ENCODE results near the gene CACNA1G.

The CACNA1G gene

GRCh38 chr17:50536683-50537646 lies 23.6 kb upstream of the CACNA1G start:
- Histone ChIP-seq H3K9me3 (ENCODE audit: low read length) (no peaks in the 10 kb centered on the region), H3F3A (ENCODE audit: insufficient read depth, low read length) (no peaks in the 10 kb centered on the region), H3K36me3 (ENCODE audit: insufficient read depth, low read length) (no peaks in the 10 kb centered on the region), H3K4me2 (ENCODE audit: low read length) (no peak overlapping the region), H2AFZ (ENCODE audit: low read length) (no peak overlapping the region), H3K9me2 (ENCODE audit: low read depth, low read length) (no peaks in the 10 kb centered on the region), H3K79me2 (ENCODE audit: insufficient read depth, low read length) (no peaks in the 10 kb centered on the region), H4K20me1 (ENCODE audit: insufficient read depth, low read length) (no peaks in the 10 kb centered on the region), H3K27ac (ENCODE audit: low read depth, low read length, poor library complexity, severe bottlenecking) (no peak overlapping the region), H3K27me3 (ENCODE audit: insufficient read depth, low read length) (peaks cover 8% of the 10 kb centered on the region; the same call in 1 of the 2 replicates), H3K9ac (ENCODE audit: low read length) (no peak overlapping the region), H3K4me3 (ENCODE audit: low read depth, low read length, poor library complexity, severe bottlenecking) (no peak overlapping the region), H3K4me1 (ENCODE audit: insufficient read depth, low read length, severe bottlenecking) (peaks cover 4% of the 10 kb centered on the region)
- TF ChIP-seq CTCF (IDR thresholded peaks at IDR 0.05; ENCODE audit: low read length) (no peak), EZH2 (IDR thresholded peaks at IDR 0.05; ENCODE audit: borderline replicate concordance, low read length) (no peak)

GRCh38 chr17:50537721-50538548 lies 22.6 kb upstream of the CACNA1G start:
- Histone ChIP-seq H3K27ac (ENCODE audit: low read depth, low read length, poor library complexity, severe bottlenecking) (no peak overlapping the region), H4K20me1 (ENCODE audit: insufficient read depth, low read length) (no peaks in the 10 kb centered on the region), H3K4me2 (ENCODE audit: low read length) (no peak overlapping the region), H3K4me3 (ENCODE audit: low read depth, low read length, poor library complexity, severe bottlenecking) (no peak overlapping the region), H3K79me2 (ENCODE audit: insufficient read depth, low read length) (no peaks in the 10 kb centered on the region), H2AFZ (ENCODE audit: low read length) (no peak overlapping the region), H3K27me3 (ENCODE audit: insufficient read depth, low read length) (peaks cover 8% of the 10 kb centered on the region; the same call in 1 of the 2 replicates), H3K9ac (ENCODE audit: low read length) (no peak overlapping the region), H3K36me3 (ENCODE audit: insufficient read depth, low read length) (no peaks in the 10 kb centered on the region), H3K4me1 (ENCODE audit: insufficient read depth, low read length, severe bottlenecking) (peaks cover 10% of the 10 kb centered on the region), H3K9me2 (ENCODE audit: low read depth, low read length) (no peaks in the 10 kb centered on the region), H3F3A (ENCODE audit: insufficient read depth, low read length) (no peaks in the 10 kb centered on the region), H3K9me3 (ENCODE audit: low read length) (no peaks in the 10 kb centered on the region)
- no peak for TF ChIP-seq CTCF (IDR thresholded peaks at IDR 0.05; ENCODE audit: low read length)

GRCh38 chr17:50538549-50539410 lies 21.7 kb upstream of the CACNA1G start:
- TF ChIP-seq CTCF (IDR thresholded peaks at IDR 0.05; ENCODE audit: low read length) (no peak), EZH2 (IDR thresholded peaks at IDR 0.05; ENCODE audit: borderline replicate concordance, low read length) (no peak)
- H3K79me2 ChIP-seq (ENCODE audit: insufficient read depth, low read length), result no peaks in the 10 kb centered on the region
- no peak overlapping the region for H3K9ac ChIP-seq (ENCODE audit: low read length)
- H3F3A ChIP-seq (ENCODE audit: insufficient read depth, low read length), result no peaks in the 10 kb centered on the region
- H4K20me1 ChIP-seq (ENCODE audit: insufficient read depth, low read length), result no peaks in the 10 kb centered on the region
- no peak overlapping the region for H3K27ac ChIP-seq (ENCODE audit: low read depth, low read length, poor library complexity, severe bottlenecking)
- no peak overlapping the region for H2AFZ ChIP-seq (ENCODE audit: low read length)
- no peaks in the 10 kb centered on the region for H3K9me3 ChIP-seq (ENCODE audit: low read length)
- H3K4me3 ChIP-seq (ENCODE audit: low read depth, low read length, poor library complexity, severe bottlenecking), result no peak overlapping the region
- H3K9me2 ChIP-seq (ENCODE audit: low read depth, low read length), result no peaks in the 10 kb centered on the region
- H3K4me2 ChIP-seq (ENCODE audit: low read length), result no peak overlapping the region
- no peaks in the 10 kb centered on the region for H3K36me3 ChIP-seq (ENCODE audit: insufficient read depth, low read length)
- peaks cover 8% of the 10 kb centered on the region; the same call in 1 of the 2 replicates for H3K27me3 ChIP-seq (ENCODE audit: insufficient read depth, low read length)
- peaks cover 10% of the 10 kb centered on the region for H3K4me1 ChIP-seq (ENCODE audit: insufficient read depth, low read length, severe bottlenecking)
